GM12878 (cell line): ENCODE results near the gene SETD5. TPM values are rescaled to one million over a fixed set of nuclear protein-coding genes. Genes with fewer than 3 reads are reported as not detected.

Experiments
- ATAC-seq: fragments of 200-7000 bp; cut with Tn5 transposase; 3 replicates; pipeline ENCODE4 v1.9.1; 2020; ENCODE audit warnings: mild to moderate bottlenecking, moderate library complexity
- BruUV-seq: library from RNA; stranded (reverse); fragments of 400-500 nt; replicated peaks from 2 replicates; lab custom pipeline; 2021; lab: Mats Ljungman, UMichigan
- CTCF ChIA-PET: fragments of 300-600 bp; sonication (Branson Sonifier 250); formaldehyde crosslinking; extraction: SDS; loops from one replicate; lab custom pipeline; 2021; ENCODE audit warnings: inconsistent platforms; lab: Yijun Ruan, JAX
- POLR2A ChIA-PET: fragments of 350-600 bp; formaldehyde crosslinking; extraction: SDS; loops from one replicate; lab custom pipeline; 2021; ENCODE audit warnings: inconsistent platforms; lab: Charles Lee
- RAD21 ChIA-PET: fragments of 300-600 bp; sonication (Branson Sonifier 250); formaldehyde crosslinking; loops from one replicate; lab custom pipeline; 2023; ENCODE audit warnings: antibody characterized with exemption; ENCODE audit not compliant: unreplicated experiment; lab: Charles Lee
- SMC1A ChIA-PET: fragments of 300-600 bp; sonication (Branson Sonifier 250); formaldehyde crosslinking; loops from one replicate; lab custom pipeline; 2023; ENCODE audit not compliant: unreplicated experiment, uncharacterized antibody; lab: Charles Lee
- DNase-seq: peaks from one replicate; pipeline ENCODE4 v3.0.0-alpha.2; 2011; ENCODE audit warnings: low read depth, low spot score
- FAIRE-seq: peaks from 3 replicates; lab custom pipeline; 2011; peaks lifted over from hg19 to GRCh38; lab: Jason Lieb, UNC
- H2AFZ ChIP-seq: 2 replicates; pipeline ENCODE4 v1.6.0; 2011; ENCODE audit warnings: low read depth, low read length, control low read depth; ENCODE audit not compliant: control insufficient read depth
- H3K27ac ChIP-seq: 2 replicates; pipeline ENCODE4 v1.5.1; 2011; ENCODE audit warnings: control low read depth; ENCODE audit not compliant: control insufficient read depth, insufficient read depth
- H3K27me3 ChIP-seq, 2 experiments: replicated peaks in 1 of 2; 2 replicates each; pipeline versions ENCODE4 v1.6.0 to v1.6.1; 2011; ENCODE audit warnings: low read length in 1 of 2; ENCODE audit not compliant: control insufficient read depth in 2 of 2, insufficient read depth in 2 of 2
- H3K36me3 ChIP-seq, 2 experiments: 2 replicates each; pipeline ENCODE4 v1.5.1; 2011; ENCODE audit warnings: low read length in 1 of 2; ENCODE audit not compliant: control insufficient read depth in 2 of 2, insufficient read depth in 2 of 2
- H3K4me1 ChIP-seq: 2 replicates; pipeline ENCODE4 v1.6.1; 2011; ENCODE audit warnings: mild to moderate bottlenecking, low read length, moderate library complexity, mixed read lengths; ENCODE audit not compliant: control insufficient read depth, insufficient read depth
- H3K4me2 ChIP-seq: 2 replicates; pipeline ENCODE4 v1.6.0; 2011; ENCODE audit warnings: control low read depth; ENCODE audit not compliant: control insufficient read depth, insufficient read depth
- H3K4me3 ChIP-seq: fragments of 200-600 bp; sonication (generic); 2 replicates; pipeline ENCODE4 v1.5.1; 2016
- H3K79me2 ChIP-seq: 2 replicates; pipeline ENCODE4 v1.6.0; 2011; ENCODE audit warnings: low read length; ENCODE audit not compliant: control insufficient read depth, insufficient read depth
- H3K9ac ChIP-seq: 2 replicates; pipeline ENCODE4 v1.8.0; 2011; ENCODE audit warnings: low read length, control low read depth, mixed read lengths; ENCODE audit not compliant: control insufficient read depth, insufficient read depth
- H3K9me3 ChIP-seq: replicated peaks from 3 replicates; pipeline ENCODE4 v1.5.1; 2011; ENCODE audit warnings: mild to moderate bottlenecking, low read length; ENCODE audit not compliant: control insufficient read depth, insufficient read depth
- H4K20me1 ChIP-seq: 2 replicates; pipeline ENCODE4 v1.6.0; 2011; ENCODE audit not compliant: control insufficient read depth, insufficient read depth
- ASH2L ChIP-seq: fragments of 300-600, 200-600 bp; sonication (generic); IDR thresholded peaks from 2 replicates; pipeline ENCODE4 v1.6.1; 2017; ENCODE audit warnings: low read depth, mild to moderate bottlenecking, borderline replicate concordance
- BRCA1 ChIP-seq: IDR thresholded peaks from 2 replicates; pipeline ENCODE4 v1.6.1; 2011; ENCODE audit warnings: low read depth, low read length, improper control_type of control experiment
- EGR1 ChIP-seq, 2 experiments: IDR thresholded peaks; 1 replicate in 1 of 2; 2 replicates in 1 of 2; pipeline ENCODE4 v1.6.1; 2011 to 2012; ENCODE audit warnings: low read depth in 2 of 2, low read length in 2 of 2, borderline replicate concordance in 1 of 2, mild to moderate bottlenecking in 1 of 2, moderate library complexity in 1 of 2
- FOXM1 ChIP-seq: IDR thresholded peaks from 2 replicates; pipeline ENCODE4 v1.6.1; 2012; ENCODE audit warnings: low read depth, mild to moderate bottlenecking, inconsistent platforms, low read length, moderate library complexity
- IRF4 ChIP-seq: IDR thresholded peaks from 2 replicates; pipeline ENCODE4 v1.6.1; 2011; ENCODE audit warnings: low read depth, low read length
- JUND ChIP-seq: IDR thresholded peaks from 2 replicates; pipeline ENCODE4 v1.6.1; 2012; ENCODE audit warnings: low read depth, mild to moderate bottlenecking, low read length, improper control_type of control experiment, moderate library complexity
- KLF5 ChIP-seq: fragments of 450-650 bp; IDR thresholded peaks from 2 replicates; pipeline ENCODE4 v1.6.1; 2014; ENCODE audit warnings: mild to moderate bottlenecking; ENCODE audit not compliant: partially characterized antibody
- NBN ChIP-seq: fragments of 450-650 bp; IDR thresholded peaks from 2 replicates; pipeline ENCODE4 v1.6.1; 2016
- POLR2AphosphoS2 ChIP-seq: IDR thresholded peaks from 2 replicates; pipeline ENCODE4 v1.6.1; 2011; ENCODE audit warnings: low read depth, mild to moderate bottlenecking, low read length, improper control_type of control experiment, moderate library complexity
- RAD51 ChIP-seq: fragments of 450-650 bp; IDR thresholded peaks from 2 replicates; pipeline ENCODE4 v1.6.1; 2016; ENCODE audit warnings: moderate library complexity, mild to moderate bottlenecking, inconsistent platforms
- SREBF2 ChIP-seq: IDR thresholded peaks from 2 replicates; pipeline ENCODE4 v1.6.1; 2012; ENCODE audit warnings: mild to moderate bottlenecking, low read length
- SRF ChIP-seq, 2 experiments: IDR thresholded peaks; 2 replicates each; pipeline ENCODE4 v1.6.1; 2011; ENCODE audit warnings: low read depth in 2 of 2, low read length in 2 of 2, mild to moderate bottlenecking in 1 of 2, moderate library complexity in 1 of 2
- WRNIP1 ChIP-seq: IDR thresholded peaks from 2 replicates; pipeline ENCODE4 v1.6.1; 2011; ENCODE audit warnings: low read depth, low read length, improper control_type of control experiment, borderline replicate concordance
- WGBS: methylation state at CpG from one replicate; pipeline ENCODE4 v1.1.6; 2016; ENCODE audit warnings: low lambda C conversion rate; ENCODE audit not compliant: insufficient replicate concordance, insufficient coverage; ENCODE audit errors: missing lambda C conversion rate; 5-methylcytosine and 5-hydroxymethylcytosine counted together
- in situ Hi-C: fragments of 300-500 bp; cut with MboI; formaldehyde crosslinking; loops from 9 replicates; pipeline ENCODE4 v1.14.3; 2018; ENCODE audit warnings: mixed read lengths
- intact Hi-C: fragments of 100-400 bp; cut with micrococcal nuclease; formaldehyde crosslinking; loops from one replicate; pipeline ENCODE4 v1.14.2; 2022; ENCODE audit not compliant: unreplicated experiment
- polyA plus RNA-seq, 11 experiments: library from polyadenylated mRNA; depleted of rRNA in 4 of 11; unstranded in 6 of 11; stranded (reverse) in 5 of 11; fragments of >200 nt; fragmentation: Nextera tagmentation in 4 of 11; fragmentation: Illumina TruSeq in 1 of 11; extraction: Ambion mirVana in 4 of 11; extraction: Trizol in 1 of 11; gene quantifications; 1 replicate in 1 of 11; 2 replicates in 10 of 11; pipeline versions ENCODE4 v1.2.1 to v1.2.3, GENCODE V29; 2011 to 2016; ENCODE audit warnings: inconsistent platforms in 2 of 11, missing spikeins in 2 of 11, low read depth in 1 of 11
- total RNA-seq, 4 experiments: library from RNA; depleted of rRNA in 3 of 4; stranded (reverse); fragments of >200 nt in 3 of 4; fragmentation: Illumina TruSeq in 1 of 4; extraction: Trizol in 1 of 4; gene quantifications; 2 replicates each; pipeline versions ENCODE4 v1.2.1 to v1.2.3, GENCODE V29; 2013 to 2021
- TF ChIP-seq, protein P1 (sequence below): fragments of 450-650 bp; IDR thresholded peaks from 2 replicates; pipeline ENCODE4 v1.6.1; 2018; ENCODE audit warnings: borderline replicate concordance, mild to moderate bottlenecking; ENCODE audit not compliant: partially characterized antibody
- TF ChIP-seq, protein P2 (sequence below): fragments of 450-650 bp; IDR thresholded peaks from 2 replicates; pipeline ENCODE4 v1.6.1; 2017; ENCODE audit warnings: borderline replicate concordance

SETD5 gene
- total and polyA plus RNA-seq, 10 of the 15 experiments (the other 5 are each of a cell fraction or from before 2014, with no cell fraction given): 8.2 to 94.0 (median 55.4) TPM

DNA sequence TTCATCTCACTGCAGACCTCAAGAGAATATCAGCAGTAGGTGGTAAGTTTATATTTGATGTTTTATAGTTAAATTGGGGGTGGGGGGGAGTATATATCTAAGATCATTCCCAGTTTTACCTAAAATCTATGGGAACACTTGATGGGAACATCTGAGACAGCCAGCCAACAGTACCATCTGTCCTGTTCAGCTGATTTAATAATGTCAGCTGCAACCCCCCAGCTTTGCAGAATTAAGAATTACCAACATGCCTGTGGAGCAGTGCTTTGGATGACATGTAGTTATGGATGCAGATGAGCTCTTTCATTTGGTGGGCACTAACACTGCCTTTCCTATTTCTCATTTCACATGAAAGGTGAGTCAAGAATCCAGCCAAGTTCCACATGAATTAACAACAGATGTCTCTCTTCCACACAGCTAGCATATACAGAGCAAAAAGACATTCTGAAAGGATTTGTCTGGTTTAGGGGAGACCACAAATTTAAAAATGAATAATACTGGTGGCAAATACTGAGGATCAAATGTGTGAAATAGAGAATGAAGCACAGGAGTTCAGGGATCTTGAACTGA, 76.2 kb downstream of the SETD5 start:
- POLR2A ChIA-PET: no interaction called here

DNA sequence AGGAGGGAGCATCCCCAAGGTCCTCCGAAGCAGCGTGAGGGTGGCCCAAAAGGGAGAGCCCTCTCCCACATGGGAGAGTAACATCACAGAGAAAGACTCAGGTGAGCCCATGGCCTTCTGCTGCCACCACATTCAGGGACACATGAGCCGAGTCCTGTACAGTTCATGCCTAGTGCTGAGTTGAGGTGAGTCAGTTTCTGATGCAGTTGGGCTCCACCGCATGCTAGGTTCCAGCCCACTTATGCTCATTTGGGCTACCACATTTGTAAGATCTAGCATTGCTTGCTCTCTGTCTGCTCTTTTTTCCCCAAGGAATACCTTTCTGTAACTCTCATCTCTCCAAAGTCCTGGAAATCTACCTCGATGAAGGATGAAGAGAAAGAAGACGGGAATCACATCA, 77.1 kb downstream of the SETD5 start:
- BruUV-seq: no TSS peak
- Histone ChIP-seq H3K9ac (no peak overlapping the region), H3K27me3 (no peaks in the 10 kb centered on the region), H3K79me2 (no peaks in the 10 kb centered on the region; the same call in 1 of the 2 replicates), H3K9me3 (no peaks in the 10 kb centered on the region), H3K27ac (no peak overlapping the region), H4K20me1 (no peaks in the 10 kb centered on the region; the same call in 1 of the 2 replicates), H3K4me1 (no peaks in the 10 kb centered on the region), H3K36me3 (peaks cover 37 to 63% of the 10 kb centered on the region in 2 experiments), H3K4me2 (no peak overlapping the region), H2AFZ (no peak overlapping the region), H3K4me3 (no peak overlapping the region)
- CTCF ChIA-PET: no interaction called here
- 97% methylated on average over 6 of the region's 6 CpGs for WGBS
- SMC1A ChIA-PET: no interaction called here
- no peak for DNase-seq
- no peak for FAIRE-seq
- intact Hi-C loops (no loop called here), in situ Hi-C loops (no loop called here)
- POLR2A ChIA-PET: no interaction called here
- RAD21 ChIA-PET: no interaction called here
- ATAC-seq: no peak
- TF ChIP-seq POLR2AphosphoS2: no peak
- no peak for TF ChIP-seq KLF5
- no peak for TF ChIP-seq ASH2L
- no peak for TF ChIP-seq IRF4
- TF ChIP-seq, protein P1, sequence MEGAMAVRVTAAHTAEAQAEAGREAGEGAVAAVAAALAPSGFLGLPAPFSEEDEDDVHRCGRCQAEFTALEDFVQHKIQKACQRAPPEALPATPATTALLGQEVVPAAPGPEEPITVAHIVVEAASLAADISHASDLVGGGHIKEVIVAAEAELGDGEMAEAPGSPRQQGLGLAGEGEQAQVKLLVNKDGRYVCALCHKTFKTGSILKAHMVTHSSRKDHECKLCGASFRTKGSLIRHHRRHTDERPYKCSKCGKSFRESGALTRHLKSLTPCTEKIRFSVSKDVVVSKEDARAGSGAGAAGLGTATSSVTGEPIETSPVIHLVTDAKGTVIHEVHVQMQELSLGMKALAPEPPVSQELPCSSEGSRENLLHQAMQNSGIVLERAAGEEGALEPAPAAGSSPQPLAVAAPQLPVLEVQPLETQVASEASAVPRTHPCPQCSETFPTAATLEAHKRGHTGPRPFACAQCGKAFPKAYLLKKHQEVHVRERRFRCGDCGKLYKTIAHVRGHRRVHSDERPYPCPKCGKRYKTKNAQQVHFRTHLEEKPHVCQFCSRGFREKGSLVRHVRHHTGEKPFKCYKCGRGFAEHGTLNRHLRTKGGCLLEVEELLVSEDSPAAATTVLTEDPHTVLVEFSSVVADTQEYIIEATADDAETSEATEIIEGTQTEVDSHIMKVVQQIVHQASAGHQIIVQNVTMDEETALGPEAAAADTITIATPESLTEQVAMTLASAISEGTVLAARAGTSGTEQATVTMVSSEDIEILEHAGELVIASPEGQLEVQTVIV: no peak
- TF ChIP-seq, protein P2, sequence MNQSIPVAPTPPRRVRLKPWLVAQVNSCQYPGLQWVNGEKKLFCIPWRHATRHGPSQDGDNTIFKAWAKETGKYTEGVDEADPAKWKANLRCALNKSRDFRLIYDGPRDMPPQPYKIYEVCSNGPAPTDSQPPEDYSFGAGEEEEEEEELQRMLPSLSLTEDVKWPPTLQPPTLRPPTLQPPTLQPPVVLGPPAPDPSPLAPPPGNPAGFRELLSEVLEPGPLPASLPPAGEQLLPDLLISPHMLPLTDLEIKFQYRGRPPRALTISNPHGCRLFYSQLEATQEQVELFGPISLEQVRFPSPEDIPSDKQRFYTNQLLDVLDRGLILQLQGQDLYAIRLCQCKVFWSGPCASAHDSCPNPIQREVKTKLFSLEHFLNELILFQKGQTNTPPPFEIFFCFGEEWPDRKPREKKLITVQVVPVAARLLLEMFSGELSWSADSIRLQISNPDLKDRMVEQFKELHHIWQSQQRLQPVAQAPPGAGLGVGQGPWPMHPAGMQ: no peak

More for the DNA sequence above, 76.2 kb downstream of the SETD5 start:
- in situ Hi-C loops (no loop called here), intact Hi-C loops (no loop called here)
- SMC1A ChIA-PET: interaction anchor here (1.2 kb wide), 1 partner anchor 35 kb away, joined by 3 read pairs; no protein-coding TSS in a partner anchor
- FAIRE-seq (no peak), ATAC-seq (no peak), DNase-seq (no peak)
- CTCF ChIA-PET: interaction anchor here (0.9 kb wide), 1 partner anchor 120 kb away, joined by 5 read pairs; no protein-coding TSS in a partner anchor
- Histone ChIP-seq H3K79me2 (no peaks in the 10 kb centered on the region; the same call in 1 of the 2 replicates), H3K27me3 (no peaks in the 10 kb centered on the region), H3K27ac (no peak overlapping the region), H3K4me1 (no peaks in the 10 kb centered on the region), H2AFZ (no peak overlapping the region), H3K4me3 (no peak overlapping the region), H3K9ac (no peak overlapping the region), H3K4me2 (no peak overlapping the region), H3K36me3 (peaks cover 37 to 61% of the 10 kb centered on the region in 2 experiments), H4K20me1 (no peaks in the 10 kb centered on the region; the same call in 1 of the 2 replicates), H3K9me3 (no peaks in the 10 kb centered on the region)
- no peak for TF ChIP-seq EGR1 (IDR thresholded peaks at IDR 0.05; ENCODE audit: borderline replicate concordance in 1 of 2, low read depth in 2 of 2, low read length in 2 of 2)
- TF ChIP-seq BRCA1: no peak
- TF ChIP-seq SREBF2: no peak
- no peak for TF ChIP-seq JUND
- no peak for TF ChIP-seq FOXM1
- TF ChIP-seq NBN: no peak
- no peak for TF ChIP-seq RAD51
- no peak for TF ChIP-seq WRNIP1
- no peak for TF ChIP-seq SRF (IDR thresholded peaks at IDR 0.05; ENCODE audit: low read depth in 2 of 2, low read length in 2 of 2)
- no TSS peak for BruUV-seq
- RAD21 ChIA-PET: no interaction called here
